GM18867 (cell line): Measurements from ENCODE around the gene DDX1.
"Not testable (repeated sequence)": the region's sequence is repeated elsewhere in the genome, so short reads cannot be mapped to it uniquely, and the experiment has no call there.

Source experiments
- ATAC-seq: cut with Tn5 transposase; IDR thresholded peaks from one replicate; pipeline ENCODE4 v1.9.1; 2021; ENCODE audit warnings: mild to moderate bottlenecking, moderate library complexity; ENCODE audit not compliant: unreplicated experiment

Gene DDX1

GRCh38 chr2:15672961-15673918 lies 81.6 kb downstream of the DDX1 start:
- no peak for ATAC-seq

- no peak for ATAC-seq
Measured at GRCh38 chr2:15673919-15674636, 82.4 kb downstream of the DDX1 start.

DNA sequence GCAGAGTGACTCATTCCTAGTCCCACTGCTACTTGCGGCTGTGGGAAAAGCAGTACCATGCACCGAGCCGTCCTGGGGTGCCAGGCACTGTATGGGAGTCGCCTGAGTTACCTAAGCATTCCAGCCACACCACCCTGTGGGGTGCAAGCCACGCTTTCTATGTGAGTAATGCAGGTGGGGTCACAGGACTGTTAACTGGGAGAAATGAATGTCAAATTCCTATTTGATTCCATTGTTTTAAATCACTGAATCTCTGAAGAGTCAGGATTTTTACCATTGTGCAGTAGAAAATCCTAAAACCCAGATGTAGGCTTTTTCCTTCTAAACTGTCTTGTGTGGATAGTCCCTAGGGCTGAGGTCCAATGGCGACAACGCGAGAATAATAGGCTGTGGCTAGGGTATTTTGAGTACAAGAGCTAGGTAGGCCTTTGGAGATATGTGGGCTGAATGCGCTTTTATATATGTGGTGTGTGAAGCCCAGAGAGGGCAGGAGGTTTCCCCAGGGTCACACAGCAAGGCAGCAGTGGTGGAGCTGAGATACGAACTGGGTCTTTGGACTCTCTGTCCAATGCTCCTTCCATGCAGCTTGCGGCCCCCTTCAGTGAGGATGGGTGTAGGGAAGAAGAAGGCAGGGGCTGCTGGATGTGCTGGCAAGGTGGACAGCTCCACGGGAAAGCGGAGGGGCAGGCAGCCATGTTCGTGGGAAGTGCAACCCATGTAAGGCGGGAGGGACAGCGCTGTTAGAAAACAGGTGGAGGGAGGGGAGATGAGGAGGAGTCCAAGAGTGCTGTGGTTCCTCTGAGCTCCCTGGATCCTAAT lies 83.2 kb downstream of the DDX1 start:
- ATAC-seq, result no peak

GRCh38 chr2:15675456-15676195 lies 84.0 kb downstream of the DDX1 start:
- ATAC-seq, result no peak

DNA sequence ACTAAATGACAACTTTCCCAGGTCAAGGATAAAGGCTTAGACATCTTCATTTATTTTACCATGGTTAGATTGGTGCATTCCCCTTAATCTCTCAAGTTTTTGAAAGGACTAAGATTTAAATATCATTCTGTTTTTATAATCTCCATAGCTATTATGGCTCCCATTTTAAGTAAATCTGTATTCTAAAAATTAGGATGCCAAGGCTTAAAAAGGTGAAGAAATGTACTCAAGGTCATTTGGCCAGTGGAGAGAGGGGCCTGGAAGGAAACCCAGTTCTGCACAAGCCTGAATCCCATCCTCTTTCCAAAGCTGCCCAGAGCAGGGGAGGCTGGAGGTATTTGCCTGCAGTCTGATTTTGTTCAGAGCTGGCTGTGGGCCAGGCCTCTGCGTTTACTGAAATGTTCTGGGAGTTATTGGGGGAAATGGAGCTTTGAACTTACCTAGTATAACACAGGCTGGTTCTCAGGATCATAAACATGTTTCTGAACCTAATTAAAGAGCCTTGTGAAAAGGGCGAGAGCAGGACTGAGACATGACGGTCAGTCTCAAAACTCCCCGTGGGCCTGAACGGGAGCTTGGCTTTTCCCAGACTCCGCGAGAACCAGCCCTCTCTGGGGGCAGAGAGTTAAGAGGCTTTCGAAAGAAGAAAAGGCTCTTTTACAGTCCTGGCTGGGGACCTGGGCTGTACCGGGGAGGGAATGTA lies 85.6 kb downstream of the DDX1 start:
- ATAC-seq, result no peak

DNA sequence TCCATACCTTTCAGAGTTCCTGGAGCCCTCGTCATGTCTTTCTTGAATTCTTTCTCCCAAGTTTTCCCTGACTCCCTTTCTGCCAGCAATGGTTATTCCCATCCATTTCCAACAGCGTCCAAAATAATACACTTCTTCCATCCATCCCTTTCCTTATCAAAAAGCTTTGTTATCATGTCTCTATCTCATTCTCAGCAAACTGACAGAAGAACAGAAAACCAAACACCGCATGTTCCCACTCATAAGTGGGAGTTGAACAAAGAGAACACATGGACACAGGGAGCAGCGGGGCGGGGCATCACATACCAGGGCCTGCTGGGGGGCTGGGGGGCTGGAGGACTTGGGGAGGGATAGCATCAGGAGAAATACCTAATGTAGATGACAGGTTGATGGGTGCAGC lies 86.7 kb downstream of the DDX1 start:
- ATAC-seq, result no peak

GRCh38 chr2:15678909-15679308 lies 87.2 kb downstream of the DDX1 start:
- no peak for ATAC-seq

GRCh38 chr2:15679386-15679924 lies 87.8 kb downstream of the DDX1 start:
- ATAC-seq, result no peak

DNA sequence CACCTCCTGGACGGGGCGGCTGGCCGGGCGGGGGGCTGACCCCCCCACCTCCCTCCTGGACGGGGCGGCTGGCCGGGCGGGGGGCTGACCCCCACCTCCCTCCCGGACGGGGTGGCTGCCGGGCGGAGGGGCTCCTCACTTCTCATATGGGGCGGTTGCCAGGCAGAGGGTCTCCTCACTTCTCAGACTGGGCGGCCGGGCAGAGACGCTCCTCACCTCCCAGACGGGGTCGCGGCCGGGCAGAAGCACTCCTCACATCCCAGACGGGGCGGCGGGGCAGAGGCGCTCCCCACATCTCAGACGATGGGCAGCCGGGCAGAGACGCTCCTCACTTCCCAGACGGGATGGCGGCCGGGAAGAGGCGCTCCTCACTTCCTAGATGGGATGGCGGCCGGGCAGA lies 88.5 kb downstream of the DDX1 start:
- not testable (repeated sequence) for ATAC-seq
